Cardiac fibroblast (primary cell): ENCODE data around the gene OTOL1.

Experiments used
- DNase-seq, 2 donors: peaks; one replicate each; pipeline versions ENCODE4 v3.0.0 to v3.0.0-alpha.2; 2010; ENCODE audit warnings: low read depth in 2 of 2
- H3K4me3 ChIP-seq, 2 donors: replicated peaks in 1 of 2; 1 replicate in 1 of 2; 2 replicates in 1 of 2; pipeline ENCODE4 v1.5.1; 2011; ENCODE audit warnings: low read depth in 2 of 2, low read length in 2 of 2, mild to moderate bottlenecking in 2 of 2, moderate library complexity in 1 of 2
- CTCF ChIP-seq: IDR thresholded peaks from one replicate; pipeline ENCODE4 v1.5.1; 2011; ENCODE audit warnings: low read depth, mild to moderate bottlenecking, low read length, inconsistent platforms

Gene OTOL1

GRCh38 chr3:161496508-161496907, at the start of gene OTOL1:
OTOL1 (plus strand) TSS chr3:161496808; CDS start chr3:161496808, 0 bp downstream.
- DNase-seq = no peak
- no peak for TF ChIP-seq CTCF
- H3K4me3 ChIP-seq = no peak within 1 kb of the TSS

GRCh38 chr3:161449785-161450184, 46.8 kb upstream of the OTOL1 start:
- H3K4me3 ChIP-seq = no peak overlapping the region
- no peak for DNase-seq
- TF ChIP-seq CTCF = no peak

GRCh38 chr3:161452179-161452578, 44.4 kb upstream of the OTOL1 start:
- H3K4me3 ChIP-seq = no peak overlapping the region
- DNase-seq = no peak
- TF ChIP-seq CTCF = no peak

GRCh38 chr3:161454615-161455014, 42.0 kb upstream of the OTOL1 start:
- H3K4me3 ChIP-seq = no peak overlapping the region
- no peak for TF ChIP-seq CTCF

GRCh38 chr3:161455962-161456361, 40.6 kb upstream of the OTOL1 start:
- no peak overlapping the region for H3K4me3 ChIP-seq
- DNase-seq = no peak
- no peak for TF ChIP-seq CTCF

More at GRCh38 chr3:161454615-161455014, 42.0 kb upstream of the OTOL1 start:
- no peak for DNase-seq

GRCh38 chr3:161462138-161462537, 34.5 kb upstream of the OTOL1 start:
- H3K4me3 ChIP-seq = no peak overlapping the region
- no peak for DNase-seq
- TF ChIP-seq CTCF = no peak

GRCh38 chr3:161471211-161471610, 25.4 kb upstream of the OTOL1 start:
- TF ChIP-seq CTCF = no peak
- no peak overlapping the region for H3K4me3 ChIP-seq
- no peak for DNase-seq
